SU-DHL-6 (cell line): ENCODE results near the gene KLHL29.

Source experiments
- H2AFZ ChIP-seq: fragments of 200-600 bp; sonication (generic); 2 replicates; pipeline ENCODE4 v1.6.1; 2014; ENCODE audit warnings: low read depth, mild to moderate bottlenecking, moderate library complexity, mixed read lengths, antibody characterized with exemption, low read length; ENCODE audit not compliant: severe bottlenecking
- H3F3A ChIP-seq: fragments of 200-600 bp; shearing (Covaris generic); 2 replicates; pipeline ENCODE4 v1.6.0; 2016; ENCODE audit warnings: antibody characterized with exemption, mild to moderate bottlenecking; ENCODE audit not compliant: insufficient read depth
- H3K27ac ChIP-seq: fragments of 200-600 bp; sonication (generic); 2 replicates; pipeline ENCODE4 v1.5.1; 2016; ENCODE audit warnings: low read depth, mild to moderate bottlenecking, low read length, moderate library complexity, mixed read lengths
- H3K27me3 ChIP-seq: fragments of 200-600 bp; sonication (generic), shearing (Covaris generic); 2 replicates; pipeline ENCODE4 v1.6.0; 2014; ENCODE audit warnings: mild to moderate bottlenecking, low read length
- H3K36me3 ChIP-seq: fragments of 200-600 bp; sonication (generic); 2 replicates; pipeline ENCODE4 v1.6.1; 2014; ENCODE audit warnings: mild to moderate bottlenecking, low read length, mixed read lengths
- H3K4me2 ChIP-seq: fragments of 300-600, 200-600 bp; shearing (Covaris generic), sonication (generic); 2 replicates; pipeline ENCODE4 v1.6.0; 2014; ENCODE audit warnings: low read length, low read depth, mild to moderate bottlenecking; ENCODE audit not compliant: poor library complexity, severe bottlenecking
- H3K4me3 ChIP-seq: fragments of 200-600 bp; sonication (generic); 2 replicates; pipeline ENCODE4 v1.5.1; 2014; ENCODE audit warnings: antibody characterized with exemption, low read length, mild to moderate bottlenecking, mixed read lengths; ENCODE audit not compliant: insufficient read depth, poor library complexity, severe bottlenecking
- H3K79me2 ChIP-seq: fragments of 200-600 bp; sonication (generic); 2 replicates; pipeline ENCODE4 v1.6.1; 2014; ENCODE audit warnings: mild to moderate bottlenecking, low read length, moderate library complexity; ENCODE audit not compliant: insufficient read depth
- H3K9ac ChIP-seq: fragments of 200-600 bp; sonication (generic); 2 replicates; pipeline ENCODE4 v1.7.0; 2014; ENCODE audit warnings: mild to moderate bottlenecking, low read length
- H3K9me2 ChIP-seq: fragments of 200-600 bp; sonication (generic); replicated peaks from 2 replicates; pipeline ENCODE4 v1.6.1; 2014; ENCODE audit warnings: low read length; ENCODE audit not compliant: insufficient read depth
- H3K9me3 ChIP-seq: fragments of 200-600 bp; sonication (generic); 2 replicates; pipeline ENCODE4 v1.6.1; 2014; ENCODE audit warnings: low read length, mixed read lengths; ENCODE audit not compliant: insufficient read depth
- H4K20me1 ChIP-seq: fragments of 200-600 bp; sonication (generic); 2 replicates; pipeline ENCODE4 v1.6.1; 2014; ENCODE audit warnings: low read depth, mild to moderate bottlenecking, antibody characterized with exemption, low read length, moderate library complexity, mixed read lengths
- EZH2phosphoT487 ChIP-seq: fragments of 200-600 bp; sonication (generic), shearing (Covaris generic); conservative IDR thresholded peaks from 2 replicates; pipeline ENCODE4 v1.6.1; 2018; ENCODE audit warnings: mild to moderate bottlenecking, antibody characterized with exemption, low read length, moderate library complexity, mixed read lengths
- TF ChIP-seq, protein P1 (sequence below): fragments of 200-600 bp; sonication (generic); IDR thresholded peaks from one replicate; pipeline ENCODE4 v1.5.1; 2017; ENCODE audit warnings: antibody characterized with exemption, mild to moderate bottlenecking, low read length, moderate library complexity; ENCODE audit not compliant: insufficient read depth, poor library complexity, severe bottlenecking

KLHL29 gene

DNA sequence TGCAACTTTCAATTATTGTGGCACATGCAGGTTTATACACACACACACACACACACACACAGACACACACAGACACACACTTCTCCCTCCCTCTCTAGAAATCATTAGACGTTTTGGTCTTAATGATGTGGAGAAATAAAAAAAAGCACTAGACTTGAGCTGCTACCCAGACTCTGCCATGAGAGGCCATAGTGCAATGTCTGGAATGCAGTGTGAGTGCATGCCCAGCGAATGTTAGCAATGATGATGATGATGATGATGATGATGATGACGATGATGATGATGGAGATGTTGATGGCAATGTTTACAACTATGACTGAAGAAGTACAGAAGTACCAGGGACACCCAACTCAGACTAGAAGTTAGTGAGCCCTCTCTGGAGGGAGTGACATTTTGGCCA lies 23.8 kb upstream of the KLHL29 start:
- no peaks in the 10 kb centered on the region for H3K9me2 ChIP-seq
- no peaks in the 10 kb centered on the region for H3F3A ChIP-seq
- H4K20me1 ChIP-seq = no peaks in the 10 kb centered on the region
- no peaks in the 10 kb centered on the region for H3K9me3 ChIP-seq
- TF ChIP-seq, protein P1, sequence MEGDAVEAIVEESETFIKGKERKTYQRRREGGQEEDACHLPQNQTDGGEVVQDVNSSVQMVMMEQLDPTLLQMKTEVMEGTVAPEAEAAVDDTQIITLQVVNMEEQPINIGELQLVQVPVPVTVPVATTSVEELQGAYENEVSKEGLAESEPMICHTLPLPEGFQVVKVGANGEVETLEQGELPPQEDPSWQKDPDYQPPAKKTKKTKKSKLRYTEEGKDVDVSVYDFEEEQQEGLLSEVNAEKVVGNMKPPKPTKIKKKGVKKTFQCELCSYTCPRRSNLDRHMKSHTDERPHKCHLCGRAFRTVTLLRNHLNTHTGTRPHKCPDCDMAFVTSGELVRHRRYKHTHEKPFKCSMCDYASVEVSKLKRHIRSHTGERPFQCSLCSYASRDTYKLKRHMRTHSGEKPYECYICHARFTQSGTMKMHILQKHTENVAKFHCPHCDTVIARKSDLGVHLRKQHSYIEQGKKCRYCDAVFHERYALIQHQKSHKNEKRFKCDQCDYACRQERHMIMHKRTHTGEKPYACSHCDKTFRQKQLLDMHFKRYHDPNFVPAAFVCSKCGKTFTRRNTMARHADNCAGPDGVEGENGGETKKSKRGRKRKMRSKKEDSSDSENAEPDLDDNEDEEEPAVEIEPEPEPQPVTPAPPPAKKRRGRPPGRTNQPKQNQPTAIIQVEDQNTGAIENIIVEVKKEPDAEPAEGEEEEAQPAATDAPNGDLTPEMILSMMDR = no peak
- TF ChIP-seq EZH2phosphoT487 = no peak
- no peak overlapping the region for H3K4me2 ChIP-seq
- H3K79me2 ChIP-seq = no peaks in the 10 kb centered on the region
- H3K36me3 ChIP-seq = no peaks in the 10 kb centered on the region
- H2AFZ ChIP-seq = no peak overlapping the region
- H3K9ac ChIP-seq = no peak overlapping the region
- H3K27me3 ChIP-seq = no peaks in the 10 kb centered on the region
- H3K4me3 ChIP-seq = no peak overlapping the region
- H3K27ac ChIP-seq = no peak overlapping the region

DNA sequence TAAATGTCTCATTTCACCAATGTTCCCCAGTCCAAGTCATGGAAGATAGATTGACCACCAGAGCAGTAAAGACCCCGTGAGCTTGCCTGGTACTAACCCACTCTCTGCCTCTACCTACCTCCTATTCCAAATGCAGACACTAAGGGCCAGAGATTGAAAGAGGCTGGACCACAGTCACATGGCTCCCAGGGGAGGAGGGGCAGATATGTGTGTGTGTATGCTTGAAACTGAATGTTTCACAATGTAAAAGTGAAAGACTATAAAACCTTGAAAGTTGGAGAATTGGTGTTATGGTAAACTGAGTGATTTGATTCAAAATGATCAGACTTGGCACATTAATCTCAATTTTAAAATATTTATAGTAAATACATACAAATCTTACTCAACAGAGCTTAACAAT lies 21.7 kb upstream of the KLHL29 start:
- Histone ChIP-seq H3F3A (no peaks in the 10 kb centered on the region), H3K4me2 (no peak overlapping the region), H3K9me2 (no peaks in the 10 kb centered on the region), H3K4me3 (no peak overlapping the region), H4K20me1 (no peaks in the 10 kb centered on the region), H3K9me3 (no peaks in the 10 kb centered on the region), H3K36me3 (no peaks in the 10 kb centered on the region), H2AFZ (no peak overlapping the region), H3K79me2 (no peaks in the 10 kb centered on the region), H3K27me3 (no peaks in the 10 kb centered on the region), H3K9ac (no peak overlapping the region), H3K27ac (no peak overlapping the region)
- TF ChIP-seq, protein P1 = no peak
- no peak for TF ChIP-seq EZH2phosphoT487

DNA sequence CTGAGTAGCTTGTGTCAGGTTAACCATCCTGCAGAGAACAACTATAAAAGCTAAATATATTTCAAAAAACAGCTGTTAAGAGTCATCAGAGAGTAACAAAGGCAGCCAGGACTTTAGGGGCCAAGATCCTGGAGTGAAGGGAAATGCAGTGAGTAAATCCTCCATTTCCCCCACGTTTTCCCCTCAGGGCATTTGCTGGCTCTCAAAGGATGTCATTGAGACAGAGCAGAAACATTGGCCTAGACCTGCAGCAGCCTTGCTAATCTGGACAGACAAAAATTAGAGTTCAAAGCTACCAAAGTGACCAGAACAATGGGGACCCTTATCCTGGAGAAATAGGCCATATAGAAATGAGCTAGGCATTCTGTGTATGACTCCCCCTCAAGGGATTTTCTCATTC lies 21.1 kb upstream of the KLHL29 start:
- Histone ChIP-seq H3K27me3 (no peaks in the 10 kb centered on the region), H3K4me2 (no peak overlapping the region), H3K9ac (no peak overlapping the region), H2AFZ (no peak overlapping the region), H3K9me3 (no peaks in the 10 kb centered on the region), H4K20me1 (no peaks in the 10 kb centered on the region), H3K9me2 (no peaks in the 10 kb centered on the region), H3K36me3 (no peaks in the 10 kb centered on the region), H3K79me2 (no peaks in the 10 kb centered on the region), H3F3A (no peaks in the 10 kb centered on the region), H3K27ac (no peak overlapping the region), H3K4me3 (no peak overlapping the region)
- TF ChIP-seq, protein P1 = no peak
- TF ChIP-seq EZH2phosphoT487 = no peak
